H1 (cell line): ENCODE results near the gene RPL39L.

ENCODE experiments used
- CTCF ChIP-seq, 3 experiments: IDR thresholded peaks; 1 replicate in 2 of 3; 2 replicates in 1 of 3; pipeline versions ENCODE4 v1.5.1 to v1.6.1; 2011; ENCODE audit warnings: low read length in 3 of 3, mild to moderate bottlenecking in 3 of 3, inconsistent platforms in 2 of 3, low read depth in 1 of 3, moderate library complexity in 1 of 3; ENCODE audit not compliant: insufficient read depth in 1 of 3; ENCODE audit errors: control extremely low read depth in 1 of 3
- EP300 ChIP-seq, 2 experiments: IDR thresholded peaks; 1 replicate in 1 of 2; 2 replicates in 1 of 2; pipeline ENCODE4 v1.6.1; 2011 to 2012; ENCODE audit warnings: low read depth in 2 of 2, low read length in 2 of 2, mild to moderate bottlenecking in 2 of 2, borderline replicate concordance in 1 of 2, inconsistent platforms in 1 of 2, moderate library complexity in 1 of 2
- EZH2 ChIP-seq: fragments of 200-600 bp; sonication (generic); IDR thresholded peaks from 2 replicates; pipeline ENCODE4 v1.7.1; 2012; ENCODE audit warnings: low read depth, mild to moderate bottlenecking, moderate library complexity, low read length, inconsistent platforms; ENCODE audit not compliant: severe bottlenecking
- HDAC6 ChIP-seq: IDR thresholded peaks from one replicate; pipeline ENCODE4 v1.7.1; 2012; ENCODE audit warnings: low read depth, mild to moderate bottlenecking, inconsistent platforms, low read length, moderate library complexity
- JUND ChIP-seq: IDR thresholded peaks from 2 replicates; pipeline ENCODE4 v1.6.1; 2011; ENCODE audit warnings: mild to moderate bottlenecking, improper control_type of control experiment, low read length
- KDM1A ChIP-seq: fragments of 200-600, 300-600 bp; sonication (generic); IDR thresholded peaks from 2 replicates; pipeline ENCODE4 v1.7.1; 2016; ENCODE audit warnings: mild to moderate bottlenecking, low read length, borderline replicate concordance
- POLR2A ChIP-seq, 2 experiments: IDR thresholded peaks; 1 replicate in 1 of 2; 2 replicates in 1 of 2; pipeline ENCODE4 v1.6.1; 2011; ENCODE audit warnings: low read depth in 2 of 2, low read length in 2 of 2, mild to moderate bottlenecking in 2 of 2; ENCODE audit errors: control extremely low read depth in 1 of 2
- RNF2 ChIP-seq: fragments of 200-900, 300-1000 bp; sonication (generic); IDR thresholded peaks from 2 replicates; pipeline ENCODE4 v1.7.1; 2016; ENCODE audit warnings: borderline replicate concordance, low read depth, mild to moderate bottlenecking, antibody characterized with exemption, low read length; ENCODE audit not compliant: poor library complexity, severe bottlenecking; ENCODE audit errors: missing control alignments
- RXRA ChIP-seq: IDR thresholded peaks from 2 replicates; pipeline ENCODE4 v1.6.1; 2011; ENCODE audit warnings: low read depth, mild to moderate bottlenecking, low read length, moderate library complexity; ENCODE audit not compliant: insufficient read depth
- USF2 ChIP-seq: IDR thresholded peaks from 2 replicates; pipeline ENCODE4 v1.6.1; 2011; ENCODE audit warnings: low read length, improper control_type of control experiment

GRCh38 chr3:187080799-187081450, 58.4 kb downstream of the RPL39L start:
- TF ChIP-seq KDM1A (no peak), EZH2 (no peak), POLR2A (IDR thresholded peaks at IDR 0.05; ENCODE audit: control extremely low read depth in 1 of 2, low read depth in 2 of 2, low read length in 2 of 2) (no peak), CTCF (IDR thresholded peaks at IDR 0.05; ENCODE audit: control extremely low read depth in 1 of 3, insufficient read depth in 1 of 3, low read depth in 1 of 3, low read length in 3 of 3) (no peak), USF2 (no peak), RNF2 (no peak), EP300 (IDR thresholded peaks at IDR 0.05; ENCODE audit: borderline replicate concordance in 1 of 2, low read depth in 2 of 2, low read length in 2 of 2) (no peak), JUND (no peak), RXRA (no peak), HDAC6 (no peak)
